Endothelial cell of umbilical vein (primary cell): ENCODE results near the gene RAB3B. TPM values are rescaled to one million over a fixed set of nuclear protein-coding genes. Genes with fewer than 3 reads are reported as not detected.

Experiments used
- BruUV-seq: library from RNA; stranded (reverse); fragments of 400-500 nt; replicated peaks from 2 replicates; lab custom pipeline; 2021; lab: Mats Ljungman, UMichigan
- CTCF ChIA-PET: fragments of 300-600, 350-600 bp; sonication (Branson Sonifier 250); formaldehyde crosslinking; loops from one replicate; lab custom pipeline; 2021; ENCODE audit warnings: antibody characterized with exemption, inconsistent platforms; lab: Charles Lee
- POLR2A ChIA-PET: fragments of 300-600, 350-600 bp; sonication (Branson Sonifier 250); formaldehyde crosslinking; loops from one replicate; lab custom pipeline; 2021; ENCODE audit warnings: antibody characterized with exemption, inconsistent platforms; lab: Charles Lee
- DNase-seq: peaks from one replicate; pipeline ENCODE4 v3.0.0-alpha.2; 2011; ENCODE audit warnings: low read depth, low spot score
- FAIRE-seq: peaks from 2 replicates; lab custom pipeline; 2011; peaks lifted over from hg19 to GRCh38; lab: Jason Lieb, UNC
- H2AFZ ChIP-seq: 2 replicates; pipeline ENCODE4 v1.6.0; 2012; ENCODE audit warnings: low read depth, low read length, control low read depth, inconsistent platforms
- H3K27ac ChIP-seq: 2 replicates; pipeline ENCODE4 v1.5.1; 2011; ENCODE audit warnings: low read depth, mild to moderate bottlenecking, control low read depth, low read length, moderate library complexity; ENCODE audit not compliant: insufficient read depth
- H3K27me3 ChIP-seq, 2 experiments: 2 replicates each; pipeline versions ENCODE4 v1.6.0 to v1.6.1; 2011; ENCODE audit warnings: low read length in 2 of 2, mixed read lengths in 1 of 2; ENCODE audit not compliant: control insufficient read depth in 2 of 2, insufficient read depth in 2 of 2
- H3K36me3 ChIP-seq, 2 experiments: 2 replicates in 1 of 2; 3 replicates in 1 of 2; pipeline ENCODE4 v1.5.1; 2011; ENCODE audit warnings: low read length in 2 of 2, mild to moderate bottlenecking in 1 of 2, moderate library complexity in 1 of 2; ENCODE audit not compliant: control insufficient read depth in 2 of 2, insufficient read depth in 2 of 2; ENCODE audit errors: extremely low read depth in 1 of 2
- H3K4me1 ChIP-seq: 3 replicates; pipeline ENCODE4 v1.5.1; 2011; ENCODE audit warnings: mild to moderate bottlenecking, low read length; ENCODE audit not compliant: control insufficient read depth, insufficient read depth; ENCODE audit errors: extremely low read depth
- H3K4me2 ChIP-seq: 2 replicates; pipeline ENCODE4 v1.6.1; 2011; ENCODE audit warnings: low read length, control low read depth, mixed read lengths; ENCODE audit not compliant: insufficient read depth
- H3K4me3 ChIP-seq, 3 experiments: fragments of 200-600 bp in 1 of 3; sonication (generic), shearing (Covaris generic) in 1 of 3; replicated peaks in 1 of 3; 2 replicates each; pipeline ENCODE4 v1.5.1; 2011 to 2016; ENCODE audit warnings: control low read depth in 3 of 3, low read length in 3 of 3, mild to moderate bottlenecking in 2 of 3, inconsistent platforms in 1 of 3, low read depth in 1 of 3, moderate library complexity in 1 of 3; ENCODE audit not compliant: insufficient read depth in 1 of 3
- H3K79me2 ChIP-seq: 2 replicates; pipeline ENCODE4 v1.6.0; 2012; ENCODE audit warnings: low read length, inconsistent platforms; ENCODE audit not compliant: control insufficient read depth, insufficient read depth
- H3K9ac ChIP-seq: replicated peaks from 2 replicates; pipeline ENCODE3; 2011; ENCODE audit warnings: low read length, control low read depth; ENCODE audit not compliant: insufficient read depth; ENCODE audit errors: extremely low read depth
- H3K9me1 ChIP-seq: replicated peaks from 3 replicates; pipeline ENCODE4 v1.6.0; 2011; ENCODE audit warnings: mild to moderate bottlenecking, low read length; ENCODE audit not compliant: control insufficient read depth, insufficient read depth; ENCODE audit errors: extremely low read depth
- H3K9me3 ChIP-seq: replicated peaks from 2 replicates; pipeline ENCODE4 v1.5.1; 2012; ENCODE audit warnings: low read length, inconsistent platforms; ENCODE audit not compliant: control insufficient read depth, insufficient read depth
- H4K20me1 ChIP-seq: replicated peaks from 2 replicates; pipeline ENCODE3; 2011; ENCODE audit warnings: mild to moderate bottlenecking, low read length; ENCODE audit not compliant: control insufficient read depth, insufficient read depth; ENCODE audit errors: extremely low read depth
- CTCF ChIP-seq, 2 donors: IDR thresholded peaks; 1 replicate in 1 of 2; 2 replicates in 1 of 2; pipeline ENCODE4 v1.5.1; 2011; ENCODE audit warnings: low read length in 2 of 2, mild to moderate bottlenecking in 2 of 2, moderate library complexity in 2 of 2, control low read depth in 1 of 2, inconsistent platforms in 1 of 2, low read depth in 1 of 2; ENCODE audit not compliant: insufficient read depth in 1 of 2; ENCODE audit errors: extremely low read depth in 1 of 2
- EZH2 ChIP-seq: IDR thresholded peaks from 2 replicates; pipeline ENCODE4 v1.6.1; 2012; ENCODE audit warnings: borderline replicate concordance, low read depth, mild to moderate bottlenecking, moderate library complexity, low read length, inconsistent platforms; ENCODE audit not compliant: severe bottlenecking
- FOS ChIP-seq: IDR thresholded peaks from 2 replicates; pipeline ENCODE4 v1.6.1; 2011; ENCODE audit warnings: mild to moderate bottlenecking, low read length, moderate library complexity, borderline replicate concordance; ENCODE audit not compliant: insufficient read depth
- GATA2 ChIP-seq: IDR thresholded peaks from 2 replicates; pipeline ENCODE4 v1.7.0; 2011; ENCODE audit warnings: low read depth, mild to moderate bottlenecking, moderate library complexity, mixed read lengths, low read length; ENCODE audit not compliant: insufficient read length, insufficient read depth
- JUN ChIP-seq: IDR thresholded peaks from 2 replicates; pipeline ENCODE4 v1.6.1; 2011; ENCODE audit warnings: borderline replicate concordance, low read depth; ENCODE audit not compliant: insufficient read length, insufficient read depth
- MAX ChIP-seq: IDR thresholded peaks from 2 replicates; pipeline ENCODE4 v1.6.1; 2011; ENCODE audit not compliant: insufficient read depth, insufficient read length
- MYC ChIP-seq: IDR thresholded peaks from one replicate; pipeline ENCODE4 v1.6.1; 2011; ENCODE audit warnings: mild to moderate bottlenecking, low read depth, low read length
- POLR2A ChIP-seq: IDR thresholded peaks from 2 replicates; pipeline ENCODE4 v1.6.1; 2012; ENCODE audit warnings: low read depth, mild to moderate bottlenecking, control low read depth, low read length
- POLR2AphosphoS5 ChIP-seq: IDR thresholded peaks from 2 replicates; pipeline ENCODE4 v1.6.1; 2012; ENCODE audit warnings: low read depth, mild to moderate bottlenecking, control low read depth, low read length, moderate library complexity; ENCODE audit not compliant: insufficient read depth
- dilution Hi-C: fragments of 300-500 bp; cut with MboI; formaldehyde crosslinking; loops from one replicate; pipeline ENCODE4 v1.15.0; 2019; ENCODE audit warnings: low sequenced_read_pairs; ENCODE audit not compliant: extremely low pct_ligation_motif_present
- intact Hi-C: fragments of 100-400 bp; cut with micrococcal nuclease; formaldehyde crosslinking; loops from one replicate; pipeline ENCODE4 v1.10.0; 2022
- polyA plus RNA-seq, 4 experiments: library from polyadenylated mRNA; depleted of rRNA in 3 of 4; stranded (reverse) in 3 of 4; unstranded in 1 of 4; fragments of >200 nt; gene quantifications; 2 replicates each; pipeline versions ENCODE4 v1.2.1 to v1.2.3, GENCODE V29; 2011 to 2012; ENCODE audit warnings: missing spikeins in 1 of 4
- total RNA-seq: library from RNA; stranded (reverse); gene quantifications from 2 replicates; pipeline ENCODE4 v1.2.3, GENCODE V29; 2021

The RAB3B gene
- total and polyA plus RNA-seq, 2 donors (not counting 3 experiments of a cell fraction or from before 2014, with no cell fraction given), result 4.1 to 10.4 TPM

GRCh38 chr1:52026278-52026677 lies 35.8 kb upstream of the RAB3B start:
- DNase-seq (no peak), FAIRE-seq (no peak)
- Histone ChIP-seq H3K9ac (no peak overlapping the region), H3K36me3 (peaks cover 5% of the 10 kb centered on the region in 2 experiments), H2AFZ (no peak overlapping the region), H3K4me1 (peaks cover 6% of the 10 kb centered on the region), H3K27ac (no peak overlapping the region), H3K4me2 (no peak overlapping the region), H3K4me3 (no peak overlapping the region), H3K79me2 (peaks cover 6% of the 10 kb centered on the region), H3K9me3 (no peaks in the 10 kb centered on the region), H4K20me1 (no peaks in the 10 kb centered on the region), H3K27me3 (no peaks in the 10 kb centered on the region), H3K9me1 (no peaks in the 10 kb centered on the region)
- TF ChIP-seq CTCF (IDR thresholded peaks at IDR 0.05; ENCODE audit: extremely low read depth in 1 of 2, insufficient read depth in 1 of 2, low read depth in 1 of 2, low read length in 2 of 2), result no peak
- TF ChIP-seq POLR2A, result no peak
- no peak for TF ChIP-seq JUN
- no peak for TF ChIP-seq MAX
- no peak for TF ChIP-seq EZH2
- TF ChIP-seq POLR2AphosphoS5, result no peak
- TF ChIP-seq MYC, result no peak
- no peak for TF ChIP-seq FOS
- no peak for TF ChIP-seq GATA2
- no TSS peak for BruUV-seq
- ChIA-PET CTCF (no interaction called here), POLR2A (no interaction called here)
- intact Hi-C loops, result no loop called here
- dilution Hi-C loops, result no loop called here
